H1 (cell line): ENCODE data around the gene RYR3. TPM values are rescaled to one million over a fixed set of nuclear protein-coding genes. Genes with fewer than 3 reads are reported as not detected.

Experiments used
- CTCF ChIA-PET: fragments of 300-600 bp; sonication (Branson Sonifier 250); formaldehyde crosslinking; loops from one replicate; lab custom pipeline; 2021; ENCODE audit not compliant: partially characterized antibody; lab: Charles Lee
- POLR2A ChIA-PET: fragments of 300-600 bp; sonication (Branson Sonifier 250); formaldehyde crosslinking; loops from one replicate; lab custom pipeline; 2021; ENCODE audit warnings: inconsistent platforms; ENCODE audit not compliant: partially characterized antibody; lab: Charles Lee
- DNase-seq, 2 experiments: peaks; one replicate each; pipeline versions ENCODE4 v3.0.0 to v3.0.0-alpha.2; 2010 to 2022; ENCODE audit warnings: low spot score in 2 of 2, low read depth in 1 of 2, mixed read lengths in 1 of 2
- FAIRE-seq: peaks from 2 replicates; lab custom pipeline; 2011; peaks lifted over from hg19 to GRCh38; lab: Jason Lieb, UNC
- H2AFZ ChIP-seq: 2 replicates; pipeline ENCODE4 v1.8.1; 2012; ENCODE audit warnings: low read length, inconsistent platforms
- H2AK5ac ChIP-seq: 2 replicates; pipeline ENCODE4 v1.6.1; 2013; ENCODE audit warnings: low read depth, low read length
- H2BK120ac ChIP-seq: replicated peaks from 2 replicates; pipeline ENCODE3; 2013; ENCODE audit warnings: low read depth, low read length, inconsistent platforms
- H2BK12ac ChIP-seq: 2 replicates; pipeline ENCODE4 v1.6.1; 2013; ENCODE audit warnings: low read depth, low read length
- H2BK15ac ChIP-seq: 2 replicates; pipeline ENCODE4 v1.6.1; 2013; ENCODE audit warnings: low read length
- H2BK20ac ChIP-seq: 2 replicates; pipeline ENCODE4 v1.6.1; 2013; ENCODE audit warnings: low read length
- H2BK5ac ChIP-seq: 2 replicates; pipeline ENCODE4 v1.6.1; 2013; ENCODE audit warnings: low read depth, low read length
- H3K14ac ChIP-seq: 2 replicates; pipeline ENCODE4 v1.6.1; 2013; ENCODE audit warnings: inconsistent platforms; ENCODE audit not compliant: insufficient read length
- H3K18ac ChIP-seq: 2 replicates; pipeline ENCODE4 v1.6.1; 2013; ENCODE audit warnings: low read length; ENCODE audit errors: extremely low read depth
- H3K23ac ChIP-seq: 2 replicates; pipeline ENCODE4 v1.6.1; 2013; ENCODE audit warnings: inconsistent platforms; ENCODE audit not compliant: insufficient read length
- H3K23me2 ChIP-seq: 2 replicates; pipeline ENCODE4 v1.6.1; 2013; ENCODE audit warnings: low read depth, low read length
- H3K27ac ChIP-seq: 2 replicates; pipeline ENCODE4 v1.6.1; 2011; ENCODE audit warnings: low read depth, low read length, inconsistent platforms
- H3K27me3 ChIP-seq, 4 experiments: replicated peaks in 1 of 4; 1 replicate in 1 of 4; 2 replicates in 3 of 4; pipeline versions ENCODE4 v1.6.1 to v1.8.1; 2011 to 2013; ENCODE audit warnings: low read length in 3 of 4, mild to moderate bottlenecking in 3 of 4, inconsistent platforms in 2 of 4, mixed read lengths in 2 of 4, moderate library complexity in 1 of 4; ENCODE audit not compliant: control insufficient read depth in 3 of 4, insufficient read depth in 3 of 4; ENCODE audit errors: extremely low read depth in 1 of 4
- H3K36me3 ChIP-seq, 4 experiments: 2 replicates each; pipeline versions ENCODE4 v1.6.1 to v1.8.1; 2011 to 2013; ENCODE audit warnings: mild to moderate bottlenecking in 4 of 4, low read length in 3 of 4, moderate library complexity in 2 of 4, control low read depth in 1 of 4, inconsistent platforms in 1 of 4; ENCODE audit not compliant: insufficient read depth in 4 of 4, control insufficient read depth in 2 of 4
- H3K4ac ChIP-seq: replicated peaks from 2 replicates; pipeline ENCODE3; 2013; ENCODE audit warnings: low read length, low read depth, mixed read lengths, inconsistent platforms; ENCODE audit not compliant: insufficient read length
- H3K4me1 ChIP-seq, 4 experiments: replicated peaks in 1 of 4; 1 replicate in 1 of 4; 2 replicates in 3 of 4; pipeline versions ENCODE4 v1.6.1 to v1.8.1; 2011 to 2013; ENCODE audit warnings: low read length in 3 of 4, inconsistent platforms in 2 of 4, mixed read lengths in 1 of 4; ENCODE audit not compliant: insufficient read depth in 4 of 4, control insufficient read depth in 3 of 4
- H3K4me2 ChIP-seq, 2 experiments: 2 replicates each; pipeline versions ENCODE4 v1.6.1 to v1.8.1; 2011 to 2013; ENCODE audit warnings: low read depth in 2 of 2, low read length in 2 of 2, control low read depth in 1 of 2, inconsistent platforms in 1 of 2, mild to moderate bottlenecking in 1 of 2; ENCODE audit not compliant: insufficient read depth in 1 of 2
- H3K4me3 ChIP-seq, 4 experiments: fragments of 200-600, 300-600 bp in 1 of 4; sonication (generic), shearing (Covaris generic), sonication (Bioruptor Twin) in 1 of 4; 2 replicates each; pipeline versions ENCODE4 v1.5.1 to v1.8.1; 2011 to 2016; ENCODE audit warnings: low read length in 4 of 4, low read depth in 3 of 4, control low read depth in 2 of 4, inconsistent platforms in 2 of 4, mild to moderate bottlenecking in 2 of 4, mixed read lengths in 1 of 4, moderate library complexity in 1 of 4; ENCODE audit not compliant: insufficient read depth in 2 of 4; ENCODE audit errors: extremely low read depth in 1 of 4
- H3K56ac ChIP-seq: replicated peaks from 2 replicates; pipeline ENCODE3; 2013; ENCODE audit warnings: low read depth, mild to moderate bottlenecking, mixed read lengths, low read length, inconsistent platforms; ENCODE audit not compliant: insufficient read length
- H3K79me1 ChIP-seq: 2 replicates; pipeline ENCODE4 v1.6.1; 2013; ENCODE audit warnings: low read depth, low read length, control low read depth
- H3K79me2 ChIP-seq, 2 experiments: 2 replicates each; pipeline versions ENCODE4 v1.6.1 to v1.8.1; 2012 to 2013; ENCODE audit warnings: low read length in 2 of 2, mild to moderate bottlenecking in 2 of 2, inconsistent platforms in 1 of 2; ENCODE audit not compliant: insufficient read depth in 2 of 2, control insufficient read depth in 1 of 2
- H3K9ac ChIP-seq, 4 experiments: replicated peaks in 1 of 4; 1 replicate in 1 of 4; 2 replicates in 3 of 4; pipeline versions ENCODE4 v1.6.1 to v1.8.1; 2011 to 2013; ENCODE audit warnings: low read depth in 3 of 4, low read length in 3 of 4, control low read depth in 2 of 4, mild to moderate bottlenecking in 2 of 4, moderate library complexity in 2 of 4, inconsistent platforms in 1 of 4; ENCODE audit errors: extremely low read depth in 1 of 4
- H3K9me3 ChIP-seq, 2 experiments: 2 replicates each; pipeline versions ENCODE4 v1.6.1 to v1.8.1; 2012 to 2013; ENCODE audit warnings: mild to moderate bottlenecking in 2 of 2, moderate library complexity in 2 of 2, control low read depth in 1 of 2, inconsistent platforms in 1 of 2, low read depth in 1 of 2, low read length in 1 of 2, mixed read lengths in 1 of 2; ENCODE audit not compliant: insufficient read depth in 2 of 2
- H4K20me1 ChIP-seq, 2 experiments: replicated peaks in 1 of 2; 2 replicates each; pipeline versions ENCODE3 to v1.8.1; 2011 to 2013; ENCODE audit warnings: inconsistent platforms in 2 of 2, low read length in 2 of 2, mild to moderate bottlenecking in 1 of 2; ENCODE audit not compliant: insufficient read depth in 2 of 2, control insufficient read depth in 1 of 2
- H4K5ac ChIP-seq: 2 replicates; pipeline ENCODE4 v1.6.1; 2013; ENCODE audit warnings: low read length, low read depth, mixed read lengths, inconsistent platforms; ENCODE audit not compliant: insufficient read length
- H4K8ac ChIP-seq: 2 replicates; pipeline ENCODE4 v1.8.0; 2013; ENCODE audit warnings: mild to moderate bottlenecking, moderate library complexity, low read length, inconsistent platforms; ENCODE audit not compliant: insufficient read depth; ENCODE audit errors: extremely low read depth
- H4K91ac ChIP-seq: replicated peaks from 2 replicates; pipeline ENCODE3; 2013; ENCODE audit warnings: low read length, mixed read lengths, inconsistent platforms; ENCODE audit not compliant: insufficient read length
- PHF8 ChIP-seq: fragments of 200-600 bp; sonication (generic); conservative IDR thresholded peaks from 2 replicates; pipeline ENCODE4 v1.7.1; 2012; ENCODE audit warnings: low read depth, mild to moderate bottlenecking, inconsistent platforms, low read length, moderate library complexity
- WGBS, 2 experiments: shearing (Covaris generic) in 1 of 2; methylation state at CpG; one replicate each; pipeline versions ENCODE4 v1.1.6 to v1.1.7; 2013 to 2015; ENCODE audit warnings: low lambda C conversion rate in 2 of 2, mixed read lengths in 2 of 2, inconsistent platforms in 1 of 2, low coverage in 1 of 2, missing lambda C conversion rate in 1 of 2; ENCODE audit not compliant: insufficient replicate concordance in 2 of 2, insufficient coverage in 1 of 2, insufficient read length in 1 of 2; ENCODE audit errors: extremely low coverage in 1 of 2, missing lambda C conversion rate in 1 of 2; 5-methylcytosine and 5-hydroxymethylcytosine counted together
- polyA plus RNA-seq, 7 experiments: library from polyadenylated mRNA; depleted of rRNA in 3 of 7; stranded (reverse) in 5 of 7; unstranded in 2 of 7; fragments of >200 nt in 5 of 7; fragments of 200-250 nt in 2 of 7; gene quantifications; 1 replicate in 5 of 7; 2 replicates in 1 of 7; 4 replicates in 1 of 7; pipeline versions ENCODE4 v1.2.1 to v1.2.3, GENCODE V29; 2011 to 2013; ENCODE audit warnings: missing spikeins in 2 of 7, mixed read lengths in 2 of 7
- total RNA-seq: library from RNA; stranded (reverse); fragmentation: NEBNext Ultra II Directional; extraction: Animal tissue kit (Norgen Biotek cat#: 25700); gene quantifications from 2 replicates; pipeline ENCODE4 v1.2.1, GENCODE V29; 2021

Gene RYR3
- total and polyA plus RNA-seq, 2 of the 8 experiments (the other 6 are each of a cell fraction or from before 2014, with no cell fraction given) = 0.33 to 3.4 TPM

- WGBS, 2 experiments = 90% methylated on average over 7 of the region's 7 CpGs; no CpG with 5 or more reads in 1 of the 2 experiments
- H3K36me3 ChIP-seq = no peaks in the 10 kb centered on the region
- no peaks in the 10 kb centered on the region for H3K27me3 ChIP-seq
- H2BK120ac ChIP-seq = no peak overlapping the region
- no peak for DNase-seq
- H2BK5ac ChIP-seq = no peak overlapping the region
- no peak overlapping the region for H3K4me3 ChIP-seq
- no peaks in the 10 kb centered on the region for H3K9me3 ChIP-seq
- H3K18ac ChIP-seq = no peak overlapping the region
- CTCF ChIA-PET = interaction anchor here (0.8 to 1.7 kb wide), 5 partner anchors 8 to 301 kb away, joined by 3 to 5 read pairs (median 4); no protein-coding TSS in a partner anchor
- no peak overlapping the region for H3K4me2 ChIP-seq
- H3K23me2 ChIP-seq = no peaks in the 10 kb centered on the region
- H2AFZ ChIP-seq = no peak overlapping the region
- H3K79me2 ChIP-seq = no peaks in the 10 kb centered on the region
- H3K14ac ChIP-seq = no peak overlapping the region
- no peak overlapping the region for H3K27ac ChIP-seq
- H2AK5ac ChIP-seq = no peak overlapping the region
- H2BK12ac ChIP-seq = no peak overlapping the region
- no peak for FAIRE-seq
- no peak overlapping the region for H3K56ac ChIP-seq
- H4K91ac ChIP-seq = no peak overlapping the region
- POLR2A ChIA-PET = no interaction called here
- no peak overlapping the region for H3K9ac ChIP-seq
- H3K23ac ChIP-seq = no peak overlapping the region
- no peaks in the 10 kb centered on the region for H4K20me1 ChIP-seq
- peaks cover 0 to 2% (median under 1%) of the 10 kb centered on the region in 4 experiments; a peak in 2 of 7 replicates for H3K4me1 ChIP-seq
- H4K5ac ChIP-seq = no peak overlapping the region
- H3K79me1 ChIP-seq = no peaks in the 10 kb centered on the region
- H3K4ac ChIP-seq = no peak overlapping the region
- H2BK20ac ChIP-seq = no peak overlapping the region
- no peak overlapping the region for H2BK15ac ChIP-seq
- no peak overlapping the region for H4K8ac ChIP-seq
- TF ChIP-seq PHF8 = no peak
Measured at GRCh38 chr15:33395321-33395720, 84.6 kb downstream of the RYR3 start.
